OCI-LY3 (cell line): ENCODE data around the gene DROSHA.

Source experiments
- CTCF ChIP-seq: fragments of 200-600, 300-600 bp; sonication (generic); IDR thresholded peaks from 2 replicates; pipeline ENCODE4 v1.5.1; 2014; ENCODE audit warnings: antibody characterized with exemption, low read length, low read depth
- EZH2phosphoT487 ChIP-seq: fragments of 200-600 bp; shearing (Covaris generic); IDR thresholded peaks from 2 replicates; pipeline ENCODE4 v1.6.1; 2018; ENCODE audit warnings: antibody characterized with exemption, mixed run types, low read depth

- no peak for TF ChIP-seq CTCF
- TF ChIP-seq EZH2phosphoT487, result no peak
Observed at GRCh38 chr5:31385774-31386537, 145.9 kb downstream of the DROSHA start.
